Measurements from ENCODE around the gene OPCML.

OPCML gene

DNA sequence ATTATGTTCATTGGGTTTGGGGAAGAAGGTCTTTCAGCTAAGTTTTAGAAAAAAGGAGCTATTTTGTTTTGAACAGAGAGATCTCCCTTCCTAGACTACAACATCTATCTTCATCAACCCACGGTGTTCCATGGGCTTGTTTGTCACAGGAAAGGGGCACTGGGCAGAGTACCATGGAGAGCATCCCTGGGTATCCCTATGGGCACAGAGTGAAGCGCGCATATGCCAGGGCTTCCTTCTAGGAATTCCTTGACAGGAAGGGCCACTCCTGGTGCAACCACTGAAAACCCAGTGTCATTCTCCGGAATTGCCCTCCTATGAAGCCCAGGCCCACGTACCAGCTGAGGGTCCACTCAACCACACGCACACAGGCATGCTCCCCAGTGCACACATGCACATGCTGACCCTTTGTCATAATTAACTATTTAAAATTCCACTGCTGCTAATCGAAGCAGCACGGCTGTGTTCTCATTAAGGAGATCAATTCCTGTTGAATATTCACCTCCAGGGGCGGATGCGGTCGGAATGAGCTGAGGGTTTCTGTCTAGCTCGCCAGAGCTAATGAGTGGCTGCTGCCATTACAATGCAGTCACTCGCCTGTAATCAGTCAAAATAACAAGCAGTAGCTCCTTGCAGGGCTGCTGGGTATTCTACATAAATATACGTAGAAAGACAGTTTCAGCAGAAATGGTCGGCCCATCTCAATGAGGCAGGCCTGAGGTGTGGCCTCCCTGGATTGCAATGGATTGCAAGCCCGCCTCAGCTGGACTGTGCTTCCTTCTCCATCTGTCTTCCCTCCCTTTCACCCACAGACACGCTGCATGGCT, 512.5 kb downstream of the OPCML start:
- TF ChIP-seq GLIS3 (CRISPR knock-in tag; IDR thresholded peaks at IDR 0.05) (no peak), CSDC2 (CRISPR knock-in tag; IDR thresholded peaks at IDR 0.05) (no peak), TCF4 (CRISPR knock-in tag; IDR thresholded peaks at IDR 0.05; ENCODE audit: borderline replicate concordance) (no peak), ZNF70 (CRISPR knock-in tag; IDR thresholded peaks at IDR 0.05) (no peak), ISL1 (CRISPR knock-in tag; IDR thresholded peaks at IDR 0.05) (no peak), TOX (CRISPR knock-in tag; IDR thresholded peaks at IDR 0.05; ENCODE audit: borderline replicate concordance) (no peak), ESRRG (CRISPR knock-in tag; IDR thresholded peaks at IDR 0.05) (no peak), BACH2 (CRISPR knock-in tag; IDR thresholded peaks at IDR 0.05; ENCODE audit: borderline replicate concordance) (no peak), RARB (CRISPR knock-in tag; IDR thresholded peaks at IDR 0.05) (no peak), ZFP3 (CRISPR knock-in tag; IDR thresholded peaks at IDR 0.05) (no peak), ARNTL (CRISPR knock-in tag; IDR thresholded peaks at IDR 0.05; ENCODE audit: borderline replicate concordance, low read depth) (no peak), ZNF8 (CRISPR knock-in tag; IDR thresholded peaks at IDR 0.05) (no peak), SNAI2 (CRISPR knock-in tag; IDR thresholded peaks at IDR 0.05) (no peak), ZFP30 (CRISPR knock-in tag; IDR thresholded peaks at IDR 0.05) (no peak), OSR1 (CRISPR knock-in tag; IDR thresholded peaks at IDR 0.05) (no peak), ZC3H10 (CRISPR knock-in tag; IDR thresholded peaks at IDR 0.05) (no peak)
- TF ChIP-seq, protein P1, sequence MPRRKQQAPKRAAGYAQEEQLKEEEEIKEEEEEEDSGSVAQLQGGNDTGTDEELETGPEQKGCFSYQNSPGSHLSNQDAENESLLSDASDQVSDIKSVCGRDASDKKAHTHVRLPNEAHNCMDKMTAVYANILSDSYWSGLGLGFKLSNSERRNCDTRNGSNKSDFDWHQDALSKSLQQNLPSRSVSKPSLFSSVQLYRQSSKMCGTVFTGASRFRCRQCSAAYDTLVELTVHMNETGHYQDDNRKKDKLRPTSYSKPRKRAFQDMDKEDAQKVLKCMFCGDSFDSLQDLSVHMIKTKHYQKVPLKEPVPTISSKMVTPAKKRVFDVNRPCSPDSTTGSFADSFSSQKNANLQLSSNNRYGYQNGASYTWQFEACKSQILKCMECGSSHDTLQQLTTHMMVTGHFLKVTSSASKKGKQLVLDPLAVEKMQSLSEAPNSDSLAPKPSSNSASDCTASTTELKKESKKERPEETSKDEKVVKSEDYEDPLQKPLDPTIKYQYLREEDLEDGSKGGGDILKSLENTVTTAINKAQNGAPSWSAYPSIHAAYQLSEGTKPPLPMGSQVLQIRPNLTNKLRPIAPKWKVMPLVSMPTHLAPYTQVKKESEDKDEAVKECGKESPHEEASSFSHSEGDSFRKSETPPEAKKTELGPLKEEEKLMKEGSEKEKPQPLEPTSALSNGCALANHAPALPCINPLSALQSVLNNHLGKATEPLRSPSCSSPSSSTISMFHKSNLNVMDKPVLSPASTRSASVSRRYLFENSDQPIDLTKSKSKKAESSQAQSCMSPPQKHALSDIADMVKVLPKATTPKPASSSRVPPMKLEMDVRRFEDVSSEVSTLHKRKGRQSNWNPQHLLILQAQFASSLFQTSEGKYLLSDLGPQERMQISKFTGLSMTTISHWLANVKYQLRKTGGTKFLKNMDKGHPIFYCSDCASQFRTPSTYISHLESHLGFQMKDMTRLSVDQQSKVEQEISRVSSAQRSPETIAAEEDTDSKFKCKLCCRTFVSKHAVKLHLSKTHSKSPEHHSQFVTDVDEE (CRISPR knock-in tag; IDR thresholded peaks at IDR 0.05): no peak
- TF ChIP-seq, protein P2, sequence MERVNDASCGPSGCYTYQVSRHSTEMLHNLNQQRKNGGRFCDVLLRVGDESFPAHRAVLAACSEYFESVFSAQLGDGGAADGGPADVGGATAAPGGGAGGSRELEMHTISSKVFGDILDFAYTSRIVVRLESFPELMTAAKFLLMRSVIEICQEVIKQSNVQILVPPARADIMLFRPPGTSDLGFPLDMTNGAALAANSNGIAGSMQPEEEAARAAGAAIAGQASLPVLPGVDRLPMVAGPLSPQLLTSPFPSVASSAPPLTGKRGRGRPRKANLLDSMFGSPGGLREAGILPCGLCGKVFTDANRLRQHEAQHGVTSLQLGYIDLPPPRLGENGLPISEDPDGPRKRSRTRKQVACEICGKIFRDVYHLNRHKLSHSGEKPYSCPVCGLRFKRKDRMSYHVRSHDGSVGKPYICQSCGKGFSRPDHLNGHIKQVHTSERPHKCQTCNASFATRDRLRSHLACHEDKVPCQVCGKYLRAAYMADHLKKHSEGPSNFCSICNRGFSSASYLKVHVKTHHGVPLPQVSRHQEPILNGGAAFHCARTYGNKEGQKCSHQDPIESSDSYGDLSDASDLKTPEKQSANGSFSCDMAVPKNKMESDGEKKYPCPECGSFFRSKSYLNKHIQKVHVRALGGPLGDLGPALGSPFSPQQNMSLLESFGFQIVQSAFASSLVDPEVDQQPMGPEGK (CRISPR knock-in tag; IDR thresholded peaks at IDR 0.05; ENCODE audit: borderline replicate concordance): no peak
- TF ChIP-seq, protein P3, sequence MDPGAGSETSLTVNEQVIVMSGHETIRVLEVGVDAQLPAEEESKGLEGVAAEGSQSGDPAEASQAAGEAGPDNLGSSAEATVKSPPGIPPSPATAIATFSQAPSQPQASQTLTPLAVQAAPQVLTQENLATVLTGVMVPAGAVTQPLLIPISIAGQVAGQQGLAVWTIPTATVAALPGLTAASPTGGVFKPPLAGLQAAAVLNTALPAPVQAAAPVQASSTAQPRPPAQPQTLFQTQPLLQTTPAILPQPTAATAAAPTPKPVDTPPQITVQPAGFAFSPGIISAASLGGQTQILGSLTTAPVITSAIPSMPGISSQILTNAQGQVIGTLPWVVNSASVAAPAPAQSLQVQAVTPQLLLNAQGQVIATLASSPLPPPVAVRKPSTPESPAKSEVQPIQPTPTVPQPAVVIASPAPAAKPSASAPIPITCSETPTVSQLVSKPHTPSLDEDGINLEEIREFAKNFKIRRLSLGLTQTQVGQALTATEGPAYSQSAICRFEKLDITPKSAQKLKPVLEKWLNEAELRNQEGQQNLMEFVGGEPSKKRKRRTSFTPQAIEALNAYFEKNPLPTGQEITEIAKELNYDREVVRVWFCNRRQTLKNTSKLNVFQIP (CRISPR knock-in tag; IDR thresholded peaks at IDR 0.05; ENCODE audit: borderline replicate concordance, low read depth): no peak
- TF ChIP-seq, protein P4, sequence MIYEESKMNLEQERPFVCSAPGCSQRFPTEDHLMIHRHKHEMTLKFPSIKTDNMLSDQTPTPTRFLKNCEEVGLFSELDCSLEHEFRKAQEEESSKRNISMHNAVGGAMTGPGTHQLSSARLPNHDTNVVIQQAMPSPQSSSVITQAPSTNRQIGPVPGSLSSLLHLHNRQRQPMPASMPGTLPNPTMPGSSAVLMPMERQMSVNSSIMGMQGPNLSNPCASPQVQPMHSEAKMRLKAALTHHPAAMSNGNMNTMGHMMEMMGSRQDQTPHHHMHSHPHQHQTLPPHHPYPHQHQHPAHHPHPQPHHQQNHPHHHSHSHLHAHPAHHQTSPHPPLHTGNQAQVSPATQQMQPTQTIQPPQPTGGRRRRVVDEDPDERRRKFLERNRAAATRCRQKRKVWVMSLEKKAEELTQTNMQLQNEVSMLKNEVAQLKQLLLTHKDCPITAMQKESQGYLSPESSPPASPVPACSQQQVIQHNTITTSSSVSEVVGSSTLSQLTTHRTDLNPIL (CRISPR knock-in tag; IDR thresholded peaks at IDR 0.05; ENCODE audit: low read depth): no peak
- no peak for ATAC-seq

DNA sequence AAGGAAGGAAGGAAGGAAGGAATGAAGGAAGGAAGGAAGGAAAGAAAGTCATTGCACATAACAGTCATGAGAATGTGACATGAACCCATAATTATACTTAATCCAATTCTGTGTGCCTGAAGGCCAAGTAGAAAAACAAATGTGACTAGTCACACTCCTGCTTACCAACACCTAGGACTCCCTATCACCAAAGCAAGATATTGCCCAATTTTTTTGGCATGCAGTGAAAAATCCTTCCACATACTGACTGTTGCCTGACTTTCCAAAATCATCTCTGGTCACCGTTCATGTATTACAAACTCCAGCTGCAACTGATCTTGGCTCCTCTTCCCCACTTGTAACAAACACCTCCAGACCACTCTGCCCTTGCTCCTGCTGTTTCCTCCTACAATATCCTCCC, 516.8 kb downstream of the OPCML start:
- no peak for ATAC-seq
- TF ChIP-seq, protein P1 (CRISPR knock-in tag; IDR thresholded peaks at IDR 0.05): no peak

All from SK-N-SH treated with all-trans-retinoic acid at 6 μM for 48 hours (cell line).